PC-3 (cell line): ENCODE measurements around the gene HIVEP3.

Experiments
- CTCF ChIP-seq: fragments of 300-600 bp; sonication (generic); conservative IDR thresholded peaks from 2 replicates; pipeline ENCODE4 v1.5.1; 2017; ENCODE audit warnings: antibody characterized with exemption, low read depth, mild to moderate bottlenecking, low read length
- EZH2 ChIP-seq: fragments of 300-600 bp; sonication (generic); IDR thresholded peaks from one replicate; pipeline ENCODE4 v1.6.1; 2017; ENCODE audit warnings: antibody characterized with exemption, mild to moderate bottlenecking, low read length; ENCODE audit not compliant: unreplicated experiment

- TF ChIP-seq CTCF: no peak
- no peak for TF ChIP-seq EZH2
These were observed 144.2 kb downstream of the HIVEP3 start for GRCh38 chr1:41774471-41774990.
